Vagina (tissue), 2 donors: ENCODE data around the gene LBX2.

Experiments used
- CTCF ChIP-seq, 3 experiments: fragments of 450-650 bp in 2 of 3; fragments of 200-600 bp in 1 of 3; sonication (generic) in 1 of 3; IDR thresholded peaks; one replicate each; pipeline ENCODE4 v1.5.1; 2017 to 2019; ENCODE audit warnings: antibody characterized with exemption in 3 of 3, mild to moderate bottlenecking in 2 of 3, moderate library complexity in 2 of 3
- POLR2A ChIP-seq, 2 donors: fragments of 450-650 bp; IDR thresholded peaks; one replicate each; pipeline ENCODE4 v1.6.1; 2017; ENCODE audit warnings: antibody characterized with exemption in 2 of 2, mild to moderate bottlenecking in 2 of 2, moderate library complexity in 2 of 2

GRCh38 chr2:74528600-74529356 is 29.4 kb upstream of the LBX2 start:
- TF ChIP-seq CTCF (IDR thresholded peaks at IDR 0.05) (no peak), POLR2A (IDR thresholded peaks at IDR 0.05) (no peak)
